ENCODE measurements around the gene MLX.

The MLX gene

DNA sequence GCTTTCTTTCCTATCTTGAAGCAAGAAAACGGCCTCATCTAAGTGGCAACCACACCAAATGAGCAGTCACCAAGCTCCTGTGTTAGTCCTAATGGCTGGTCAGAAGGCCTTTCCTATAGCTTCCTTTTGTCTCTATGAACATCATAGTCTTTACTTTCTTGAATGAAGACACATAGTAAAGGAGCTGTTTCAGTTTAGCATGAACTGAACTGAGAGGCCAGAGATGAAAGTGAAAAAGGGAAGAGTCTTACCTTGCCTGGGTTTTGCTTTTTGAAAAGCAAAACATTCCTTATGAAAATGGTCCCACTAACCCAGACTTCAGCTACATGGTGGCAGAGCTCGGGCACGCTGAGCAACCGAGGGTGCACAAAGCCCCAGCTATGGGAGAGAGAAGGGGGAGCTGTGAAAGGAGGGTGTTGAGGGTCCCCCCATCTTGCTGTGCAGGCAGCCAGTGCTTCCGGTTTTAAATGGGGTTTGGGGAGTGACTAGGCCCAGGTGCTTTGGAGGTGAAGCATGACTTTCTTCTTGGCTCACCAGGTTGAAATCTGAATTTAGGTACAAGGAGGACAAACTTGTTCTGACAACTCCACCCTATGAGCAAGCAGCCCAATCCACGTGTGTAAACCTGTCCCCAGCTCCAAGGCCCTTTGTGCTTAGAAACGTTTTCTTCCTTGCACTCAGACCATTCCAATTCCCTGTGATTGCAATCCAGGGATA is 19.8 kb downstream of the MLX start:
- DNase-seq (ENCODE audit: low read depth), result no peak
- no peak overlapping the region for H3K4me3 ChIP-seq (ENCODE audit: low read depth, low read length)
- TF ChIP-seq, protein P1, sequence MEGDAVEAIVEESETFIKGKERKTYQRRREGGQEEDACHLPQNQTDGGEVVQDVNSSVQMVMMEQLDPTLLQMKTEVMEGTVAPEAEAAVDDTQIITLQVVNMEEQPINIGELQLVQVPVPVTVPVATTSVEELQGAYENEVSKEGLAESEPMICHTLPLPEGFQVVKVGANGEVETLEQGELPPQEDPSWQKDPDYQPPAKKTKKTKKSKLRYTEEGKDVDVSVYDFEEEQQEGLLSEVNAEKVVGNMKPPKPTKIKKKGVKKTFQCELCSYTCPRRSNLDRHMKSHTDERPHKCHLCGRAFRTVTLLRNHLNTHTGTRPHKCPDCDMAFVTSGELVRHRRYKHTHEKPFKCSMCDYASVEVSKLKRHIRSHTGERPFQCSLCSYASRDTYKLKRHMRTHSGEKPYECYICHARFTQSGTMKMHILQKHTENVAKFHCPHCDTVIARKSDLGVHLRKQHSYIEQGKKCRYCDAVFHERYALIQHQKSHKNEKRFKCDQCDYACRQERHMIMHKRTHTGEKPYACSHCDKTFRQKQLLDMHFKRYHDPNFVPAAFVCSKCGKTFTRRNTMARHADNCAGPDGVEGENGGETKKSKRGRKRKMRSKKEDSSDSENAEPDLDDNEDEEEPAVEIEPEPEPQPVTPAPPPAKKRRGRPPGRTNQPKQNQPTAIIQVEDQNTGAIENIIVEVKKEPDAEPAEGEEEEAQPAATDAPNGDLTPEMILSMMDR (conservative IDR thresholded peaks at IDR 0.05; ENCODE audit: low read depth, low read length), result no peak

DNA sequence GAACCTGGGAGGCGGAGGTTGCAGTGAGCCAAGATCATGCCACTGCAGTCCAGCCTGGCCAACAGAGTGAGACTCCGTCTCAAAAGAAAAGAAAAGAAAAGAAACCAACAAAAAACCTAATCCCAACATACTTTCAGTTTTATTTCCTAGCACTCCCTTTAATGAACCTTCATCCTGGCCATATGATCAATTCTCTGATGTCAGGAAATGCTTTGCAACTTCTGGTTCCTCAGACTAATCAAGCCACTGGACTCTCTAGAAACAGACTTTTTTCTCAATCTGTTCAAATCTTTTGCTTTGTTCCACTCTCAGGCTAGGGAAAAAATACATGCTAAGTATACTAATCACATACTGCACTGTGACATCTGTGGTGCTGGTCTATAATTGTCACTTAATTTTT is 24.0 kb downstream of the MLX start:
- H3K4me3 ChIP-seq (ENCODE audit: low read depth, low read length), result no peak overlapping the region
- DNase-seq (ENCODE audit: low read depth), result no peak
- TF ChIP-seq, protein P1 (conservative IDR thresholded peaks at IDR 0.05; ENCODE audit: low read depth, low read length), result no peak

- TF ChIP-seq, protein P1 (conservative IDR thresholded peaks at IDR 0.05; ENCODE audit: low read depth, low read length), result no peak
- no peak for DNase-seq (ENCODE audit: low read depth)
- H3K4me3 ChIP-seq (ENCODE audit: low read depth, low read length), result no peak overlapping the region
Observed at GRCh38 chr17:42591411-42591810, 24.5 kb downstream of the MLX start.

GRCh38 chr17:42596386-42596785 is 29.5 kb downstream of the MLX start:
- no peak for DNase-seq (ENCODE audit: low read depth)
- TF ChIP-seq, protein P1 (conservative IDR thresholded peaks at IDR 0.05; ENCODE audit: low read depth, low read length), result no peak
- H3K4me3 ChIP-seq (ENCODE audit: low read depth, low read length), result no peak overlapping the region

GRCh38 chr17:42598905-42599304 is 32.0 kb downstream of the MLX start:
- TF ChIP-seq, protein P1 (conservative IDR thresholded peaks at IDR 0.05; ENCODE audit: low read depth, low read length), result no peak
- no peak overlapping the region for H3K4me3 ChIP-seq (ENCODE audit: low read depth, low read length)
- DNase-seq (ENCODE audit: low read depth), result no peak

DNA sequence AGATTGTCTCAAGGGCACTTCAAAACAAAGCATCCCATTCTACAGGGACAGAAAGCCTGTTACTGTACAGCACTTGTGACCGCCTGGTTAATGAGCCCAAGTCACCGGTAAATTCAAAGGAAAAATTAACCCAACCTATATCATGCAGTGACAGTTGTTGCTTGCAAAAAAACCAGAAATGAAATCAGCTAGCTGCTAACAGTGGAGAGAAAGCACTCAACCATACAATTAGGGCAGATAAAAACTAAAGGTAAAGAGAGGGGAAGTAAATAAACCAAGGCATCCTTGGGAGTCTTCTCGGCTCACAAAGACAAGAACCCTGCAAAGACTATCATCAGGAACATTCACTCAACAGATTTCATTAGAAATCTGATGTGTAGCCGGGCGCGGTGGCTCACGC is 36.4 kb downstream of the MLX start:
- H3K4me3 ChIP-seq (ENCODE audit: low read depth, low read length), result no peak overlapping the region
- DNase-seq (ENCODE audit: low read depth), result no peak
- TF ChIP-seq, protein P1 (conservative IDR thresholded peaks at IDR 0.05; ENCODE audit: low read depth, low read length), result no peak

DNA sequence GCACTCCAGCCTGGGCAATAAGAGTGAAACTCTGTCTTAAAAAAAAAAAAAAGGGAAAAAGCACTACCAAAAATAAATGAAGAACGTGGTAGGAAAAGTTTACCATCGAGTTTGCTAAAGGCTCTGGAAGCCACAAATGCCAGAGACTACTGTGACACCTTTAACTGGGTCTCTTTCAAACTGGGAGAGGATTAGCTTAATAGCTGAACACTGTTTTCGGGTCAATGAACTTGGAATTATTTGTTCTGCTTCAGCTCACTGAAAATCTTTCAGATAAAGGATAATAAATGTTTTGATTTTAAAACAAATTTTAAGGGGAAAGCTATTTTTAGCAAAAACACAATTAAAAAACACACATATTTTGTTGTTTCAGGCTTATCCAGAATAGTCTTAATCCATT is 40.9 kb downstream of the MLX start:
- TF ChIP-seq, protein P1 (conservative IDR thresholded peaks at IDR 0.05; ENCODE audit: low read depth, low read length), result no peak
- H3K4me3 ChIP-seq (ENCODE audit: low read depth, low read length), result peak overlapping the region; percentile 96
- DNase-seq (ENCODE audit: low read depth), result no peak
